ENCODE data around the gene NUMB.

GRCh38 chr14:73462048-73462715 lies 3.8 kb upstream of the NUMB start:
- TF ChIP-seq CTCF (conservative IDR thresholded peaks at IDR 0.05; ENCODE audit: low read depth, low read length) (no peak), EZH2 (IDR thresholded peaks at IDR 0.05; ENCODE audit: low read length, unreplicated experiment) (no peak)
